GM20000 (cell line): ENCODE results near the gene DENND6B.
A peak's percentile ranks its signal among the peaks of the same experiment; 100 is the strongest.

Source experiments
- DNase-seq: peaks from one replicate; pipeline ENCODE4 v3.0.0; 2012; ENCODE audit warnings: low spot score
- CTCF ChIP-seq: IDR thresholded peaks from 2 replicates; pipeline ENCODE4 v1.5.1; 2012; ENCODE audit warnings: mild to moderate bottlenecking, control low read depth; ENCODE audit errors: extremely low read depth, missing control alignments

Gene DENND6B

GRCh38 chr22:50280022-50280707, 46.6 kb downstream of the DENND6B start:
- no peak for TF ChIP-seq CTCF
- DNase-seq: no peak

- no peak for DNase-seq
- TF ChIP-seq CTCF: no peak
These were observed 47.7 kb downstream of the DENND6B start for GRCh38 chr22:50278956-50279619.

- TF ChIP-seq CTCF: no peak
These were observed 48.4 kb downstream of the DENND6B start for GRCh38 chr22:50278461-50278860.

GRCh38 chr22:50277761-50278160, 49.1 kb downstream of the DENND6B start:
- DNase-seq: no peak
- no peak for TF ChIP-seq CTCF

More at GRCh38 chr22:50278461-50278860, 48.4 kb downstream of the DENND6B start:
- DNase-seq: no peak

GRCh38 chr22:50276143-50276542, 50.7 kb downstream of the DENND6B start:
- TF ChIP-seq CTCF: peak; percentile 72
- peak; percentile 84 for DNase-seq

GRCh38 chr22:50275181-50276055, 51.4 kb downstream of the DENND6B start:
- no peak for TF ChIP-seq CTCF
- DNase-seq: no peak

- TF ChIP-seq CTCF: no peak
These were observed 52.0 kb downstream of the DENND6B start for GRCh38 chr22:50274771-50275170.

More at GRCh38 chr22:50274771-50275170, 52.0 kb downstream of the DENND6B start:
- DNase-seq: no peak
